Fibroblast of the aortic adventitia (primary cell): ENCODE data around the gene RMI2. TPM values are rescaled to one million over a fixed set of nuclear protein-coding genes. Genes with fewer than 3 reads are reported as not detected.

Experiments
- DNase-seq: peaks from one replicate; pipeline ENCODE4 v3.0.0-alpha.2; 2010; ENCODE audit warnings: low read depth
- H3K4me3 ChIP-seq: 2 replicates; pipeline ENCODE4 v1.5.1; 2011; ENCODE audit warnings: low read depth, mild to moderate bottlenecking, control low read depth, low read length, moderate library complexity
- CTCF ChIP-seq: IDR thresholded peaks from 2 replicates; pipeline ENCODE4 v1.5.1; 2011; ENCODE audit warnings: mild to moderate bottlenecking, low read length, control low read depth, inconsistent platforms; ENCODE audit not compliant: insufficient read depth
- total RNA-seq: library from RNA; depleted of rRNA; stranded (reverse); fragments of >200 nt; gene quantifications from 2 replicates; pipeline ENCODE4 v1.2.3, GENCODE V29; 2012; ENCODE audit warnings: low replicate concordance

Gene RMI2
- total RNA-seq, 1 donor = 24.4 TPM

- H3K4me3 ChIP-seq = no peak overlapping the region
- no peak for DNase-seq
- no peak for TF ChIP-seq CTCF
Measured at GRCh38 chr16:11392041-11392581, 46.9 kb downstream of the RMI2 start.

- no peak for DNase-seq
- H3K4me3 ChIP-seq = no peak overlapping the region
- TF ChIP-seq CTCF = no peak
Measured at GRCh38 chr16:11393366-11393765, 48.1 kb downstream of the RMI2 start.

- no peak overlapping the region for H3K4me3 ChIP-seq
- no peak for DNase-seq
- TF ChIP-seq CTCF = no peak
Measured at GRCh38 chr16:11393861-11394592, 48.8 kb downstream of the RMI2 start.

GRCh38 chr16:11394593-11394960 is 49.3 kb downstream of the RMI2 start:
- no peak for DNase-seq
- TF ChIP-seq CTCF = no peak
- H3K4me3 ChIP-seq = no peak overlapping the region

- TF ChIP-seq CTCF = no peak
- DNase-seq = no peak
- H3K4me3 ChIP-seq = no peak overlapping the region
Measured at GRCh38 chr16:11395008-11395948, 50.0 kb downstream of the RMI2 start.

- H3K4me3 ChIP-seq = no peak overlapping the region
- DNase-seq = no peak
- TF ChIP-seq CTCF = no peak
Measured at GRCh38 chr16:11395949-11396240, 50.6 kb downstream of the RMI2 start.
